GM23248 (cell line): Measurements from ENCODE around the gene ZSCAN25.

Experiments
- EZH2 ChIP-seq: fragments of 200-600 bp; sonication (generic); IDR thresholded peaks from 2 replicates; pipeline ENCODE4 v1.6.1; 2018; ENCODE audit warnings: antibody characterized with exemption, mild to moderate bottlenecking; ENCODE audit not compliant: insufficient read depth, poor library complexity, severe bottlenecking
- EZH2phosphoT487 ChIP-seq: fragments of 200-600 bp; sonication (generic); IDR thresholded peaks from 2 replicates; pipeline ENCODE4 v1.6.1; 2018; ENCODE audit warnings: antibody characterized with exemption, moderate library complexity, mild to moderate bottlenecking, low read depth; ENCODE audit not compliant: insufficient read depth

DNA sequence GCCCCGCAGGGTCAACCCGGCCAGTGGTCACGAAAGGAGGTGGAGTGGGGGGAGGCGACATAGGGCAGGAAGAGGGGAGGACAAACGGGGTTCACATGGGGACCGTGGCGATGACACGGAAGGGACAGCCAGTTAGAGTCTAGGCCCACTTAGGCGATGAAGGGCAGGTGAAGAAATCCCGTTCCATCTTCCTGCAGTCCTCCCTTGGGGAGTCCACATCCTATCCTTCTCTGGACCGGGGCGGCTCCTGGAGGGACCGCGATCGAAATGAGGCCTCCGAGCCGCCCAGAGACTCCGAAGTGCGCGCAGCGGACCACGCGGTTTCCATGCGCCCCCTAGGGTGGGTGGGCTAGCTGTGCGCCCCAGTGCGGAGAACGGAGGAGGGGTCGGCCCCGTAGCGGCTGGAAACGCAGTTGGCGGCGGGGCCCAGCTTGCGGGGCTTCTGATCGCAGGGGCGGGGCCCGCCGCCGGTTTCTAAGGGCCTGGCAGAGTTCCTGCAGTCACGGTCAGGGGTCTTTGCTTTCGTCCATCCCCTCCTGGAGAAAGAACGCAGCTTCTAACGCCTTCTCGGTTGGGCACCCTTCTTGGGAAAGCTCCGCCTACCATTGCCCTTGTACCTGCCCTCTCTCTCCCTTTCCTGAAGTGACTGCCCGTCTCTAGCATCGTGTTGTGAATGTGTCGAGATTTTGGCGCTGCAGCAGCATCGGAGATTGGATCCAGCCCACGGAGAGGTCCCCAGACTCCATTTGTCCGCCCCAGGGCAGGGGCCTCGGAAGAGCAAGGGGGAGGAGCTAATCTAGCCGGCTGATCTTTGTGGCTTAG lies 36.6 kb upstream of the ZSCAN25 start:
- TF ChIP-seq EZH2phosphoT487 (no peak), EZH2 (no peak)
